HG03469 (cell line): Measurements from ENCODE around the gene KPNB1.

Experiments
- ATAC-seq: cut with Tn5 transposase; IDR thresholded peaks from one replicate; pipeline ENCODE4 v1.9.1; 2021; ENCODE audit warnings: mild to moderate bottlenecking, moderate library complexity, moderate number of reproducible peaks; ENCODE audit not compliant: unreplicated experiment

Gene KPNB1

DNA sequence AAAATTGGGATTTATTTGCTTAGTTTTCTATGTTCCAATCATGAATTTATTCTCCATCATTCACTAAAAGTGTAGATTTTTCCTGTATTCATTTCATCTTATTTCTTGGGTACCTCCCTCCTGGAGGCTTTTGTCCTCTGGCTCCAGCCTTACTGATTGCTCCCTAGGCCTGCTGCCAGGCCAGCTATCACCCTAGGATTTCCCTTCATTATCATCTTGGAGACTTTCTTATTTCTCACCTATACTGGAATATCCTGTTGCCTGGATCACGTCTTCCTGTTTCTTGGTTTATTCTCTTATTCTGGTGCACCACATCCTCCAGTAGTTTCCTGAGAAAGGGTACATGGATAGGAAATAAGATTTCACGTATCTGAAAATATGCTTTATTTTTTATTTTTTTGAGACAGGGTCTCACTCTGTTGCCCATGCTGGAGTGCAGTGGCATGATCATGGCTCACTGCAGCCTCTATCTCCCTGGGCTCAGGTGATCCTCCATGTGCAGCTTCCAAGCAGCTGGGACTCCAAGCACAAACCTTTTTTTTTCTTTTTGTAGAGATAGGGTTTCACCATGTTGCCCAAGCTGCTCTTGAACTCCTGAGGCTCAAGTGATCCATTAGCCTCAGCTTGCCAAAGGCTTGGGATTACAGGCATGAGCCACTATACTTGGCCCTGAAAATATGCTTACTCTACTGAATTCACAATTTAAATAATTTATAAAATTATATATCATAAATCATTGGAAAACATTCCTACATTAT is 13.3 kb upstream of the KPNB1 start:
- no peak for ATAC-seq

GRCh38 chr17:47638903-47639302 is 10.8 kb upstream of the KPNB1 start:
- no peak for ATAC-seq

DNA sequence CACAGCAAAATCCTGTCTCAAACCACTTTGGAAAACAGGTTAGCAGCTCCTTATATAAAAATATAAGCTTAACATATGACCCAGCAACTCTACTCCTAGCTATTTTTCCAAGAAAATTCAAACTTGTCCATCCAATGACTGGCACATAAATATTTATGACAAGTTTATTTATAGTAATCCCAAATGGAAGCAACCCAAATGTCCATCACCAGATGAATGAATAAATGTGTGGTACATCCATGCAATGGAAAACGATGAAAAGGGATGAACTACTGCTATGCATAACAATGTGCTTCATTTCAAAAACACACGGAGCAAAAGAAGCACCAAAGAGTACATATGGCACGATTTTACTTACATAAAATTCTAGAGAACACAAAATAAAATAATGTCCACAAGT is 9.6 kb upstream of the KPNB1 start:
- ATAC-seq, result no peak

DNA sequence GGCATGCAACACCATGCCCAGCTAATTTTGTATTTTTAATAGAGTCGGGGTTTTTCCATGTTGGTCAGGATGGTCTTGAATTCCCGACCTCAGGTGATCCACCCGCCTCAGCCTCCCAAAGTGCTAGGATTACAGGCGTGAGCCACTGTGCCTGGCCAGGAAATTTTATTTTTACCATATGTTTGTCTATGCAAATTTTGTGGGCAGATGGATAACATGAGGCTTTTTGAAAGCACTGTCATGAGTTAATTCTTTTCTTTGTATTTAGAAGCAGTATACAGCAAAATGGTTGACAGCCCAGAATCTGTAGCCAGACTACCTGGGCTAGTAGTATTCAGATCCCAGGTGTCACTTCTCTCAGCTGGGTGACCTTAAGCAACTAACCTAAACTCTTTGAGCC is 8.5 kb upstream of the KPNB1 start:
- ATAC-seq, result no peak

- no peak for ATAC-seq
These were observed 6.6 kb upstream of the KPNB1 start for GRCh38 chr17:47643116-47643515.

DNA sequence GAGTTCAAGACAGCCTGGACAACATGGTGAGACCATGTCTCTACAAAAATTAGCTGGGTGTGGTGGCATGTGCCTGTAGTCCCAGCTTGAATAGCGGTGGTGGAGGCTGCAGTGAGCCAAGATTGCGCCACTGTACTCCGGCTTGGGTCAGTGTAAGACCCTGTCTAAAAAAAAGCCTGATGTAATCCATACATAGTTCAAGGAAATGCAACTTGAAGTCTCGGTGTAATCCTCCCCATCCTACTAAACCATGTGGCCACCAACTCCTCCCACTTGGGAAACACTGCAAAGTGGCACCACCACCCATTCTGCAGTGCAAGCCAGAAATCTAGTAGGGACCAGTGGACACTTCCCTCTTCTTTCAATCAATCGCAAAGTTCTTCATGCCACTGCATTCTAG is 5.4 kb upstream of the KPNB1 start:
- ATAC-seq, result no peak

GRCh38 chr17:47649972-47650524 is 329 bp downstream of the KPNB1 start:
- ATAC-seq, result no peak

DNA sequence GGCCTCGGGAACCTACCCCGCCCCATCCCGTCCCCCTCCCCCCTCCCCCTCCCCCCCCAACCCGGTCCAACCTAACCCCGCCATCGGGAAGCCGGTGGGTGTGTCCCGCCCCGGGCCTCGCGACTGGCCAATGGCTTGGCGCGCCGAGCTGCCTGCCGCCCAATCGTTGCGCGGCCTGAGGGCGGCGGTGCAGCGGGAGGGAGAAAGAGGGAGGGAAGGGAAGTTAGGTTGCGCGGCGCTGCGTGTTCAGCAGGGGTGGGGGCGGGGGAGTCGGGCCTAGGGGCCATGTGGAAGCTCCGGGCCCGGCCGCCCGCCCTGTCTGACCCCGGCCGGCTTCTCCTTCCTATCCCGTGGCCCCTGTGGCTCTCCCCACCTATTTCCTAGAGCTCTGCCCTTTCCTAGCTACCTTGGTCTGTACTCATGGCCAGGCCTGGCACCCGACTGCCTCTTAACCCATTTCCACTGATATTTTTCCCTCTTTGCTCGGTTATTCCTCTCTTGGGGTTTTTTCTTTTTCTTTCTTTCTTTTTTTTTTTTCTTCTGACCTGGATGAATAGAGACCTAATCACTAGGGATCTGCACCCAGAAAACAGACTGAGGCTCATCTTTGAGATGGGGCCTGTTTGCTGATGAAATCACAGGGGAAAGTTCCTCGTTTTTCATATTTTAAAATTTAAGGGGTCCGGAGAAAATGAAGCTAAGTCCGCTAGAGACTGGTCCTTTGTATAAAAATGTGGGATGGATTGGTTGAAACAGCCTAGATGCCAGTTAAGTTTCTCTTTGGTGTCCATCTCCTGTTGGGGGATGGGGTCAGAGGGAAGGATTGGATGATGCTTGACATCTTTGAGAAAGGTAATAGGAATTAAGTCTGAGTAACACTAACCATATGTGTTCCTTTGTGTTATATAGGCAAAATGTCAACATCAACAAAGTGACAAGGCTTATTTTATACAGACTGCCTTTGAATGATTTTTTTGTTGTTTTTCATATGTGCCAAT is 1.1 kb downstream of the KPNB1 start:
- ATAC-seq, result peak; percentile 45

DNA sequence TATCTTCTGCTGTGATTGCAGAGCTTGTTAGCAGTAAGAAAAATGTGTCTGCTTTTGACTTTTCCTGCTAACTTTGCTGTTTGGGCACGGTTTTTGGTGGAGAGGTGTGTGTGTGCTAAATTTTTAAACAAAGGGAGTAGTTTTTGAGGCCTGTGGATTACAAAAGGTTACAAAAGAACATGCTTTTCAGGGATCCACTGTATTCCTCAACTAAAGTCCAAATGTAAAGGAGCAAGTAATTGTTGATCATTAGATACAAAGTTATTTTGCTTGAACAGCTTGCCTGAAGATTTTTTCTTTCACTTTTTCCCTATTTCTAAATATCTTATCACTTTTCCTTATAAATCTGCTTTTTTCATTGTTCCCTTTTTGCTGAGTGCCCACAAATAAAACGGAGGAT is 2.0 kb downstream of the KPNB1 start:
- ATAC-seq, result no peak

DNA sequence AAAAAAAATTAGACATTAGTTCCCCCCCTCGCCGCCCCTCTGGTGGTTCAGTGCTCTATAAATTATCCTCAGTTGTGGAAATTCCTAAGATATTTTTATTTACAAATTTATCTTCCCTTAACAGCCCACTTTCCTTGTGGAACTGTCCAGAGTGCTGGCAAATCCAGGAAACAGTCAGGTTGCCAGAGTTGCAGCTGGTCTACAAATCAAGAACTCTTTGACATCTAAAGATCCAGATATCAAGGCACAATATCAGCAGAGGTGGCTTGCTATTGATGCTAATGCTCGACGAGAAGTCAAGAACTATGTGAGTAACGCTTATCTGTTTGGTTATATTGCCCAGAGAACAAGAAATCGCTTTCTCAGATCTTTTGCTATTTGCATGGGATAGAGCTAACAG is 2.9 kb downstream of the KPNB1 start:
- no peak for ATAC-seq

- no peak for ATAC-seq
These were observed 3.7 kb downstream of the KPNB1 start for GRCh38 chr17:47653442-47653841.

DNA sequence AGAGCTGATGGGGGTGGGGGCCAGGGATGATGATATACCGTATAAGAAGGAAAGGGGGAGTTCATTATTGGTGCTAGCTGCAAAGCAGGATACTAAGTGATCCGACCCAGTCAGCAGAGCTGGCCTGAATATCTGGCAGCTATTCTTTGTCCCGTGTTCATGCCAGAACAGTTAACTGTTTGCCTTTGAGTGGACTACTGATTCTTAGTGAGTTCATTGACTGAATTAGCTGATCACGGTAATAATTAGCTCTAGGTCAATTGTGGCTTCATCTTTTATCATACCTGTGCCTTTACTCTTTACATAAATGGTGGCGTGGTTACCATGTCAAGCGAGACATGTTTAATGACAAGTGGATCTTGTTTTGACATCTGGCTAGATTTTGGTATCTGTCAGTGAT is 5.3 kb downstream of the KPNB1 start:
- ATAC-seq, result no peak

- no peak for ATAC-seq
These were observed 10.4 kb downstream of the KPNB1 start for GRCh38 chr17:47660064-47660492.

- ATAC-seq, result no peak
These were observed 14.3 kb downstream of the KPNB1 start for GRCh38 chr17:47663912-47664623.

GRCh38 chr17:47664624-47664941 is 14.9 kb downstream of the KPNB1 start:
- ATAC-seq, result no peak

DNA sequence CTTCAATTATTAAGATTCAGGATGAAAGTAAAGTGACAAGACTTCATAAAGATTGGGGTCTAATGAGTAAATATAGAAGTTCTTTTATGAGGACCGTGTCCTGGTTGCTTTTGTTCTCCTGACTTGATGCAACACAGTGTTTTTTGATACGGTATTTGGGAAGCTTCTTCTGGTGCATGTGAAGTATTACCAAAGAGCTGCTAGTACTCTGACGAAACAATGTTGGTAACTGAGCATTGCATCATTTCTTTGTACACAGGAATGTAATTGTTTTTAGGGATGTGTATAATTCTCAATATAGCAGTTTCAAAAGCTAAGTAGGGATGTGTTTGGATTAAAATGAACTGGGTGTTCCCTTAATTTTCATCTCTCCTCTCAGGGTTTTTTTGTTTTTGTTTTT is 15.9 kb downstream of the KPNB1 start:
- ATAC-seq, result no peak

DNA sequence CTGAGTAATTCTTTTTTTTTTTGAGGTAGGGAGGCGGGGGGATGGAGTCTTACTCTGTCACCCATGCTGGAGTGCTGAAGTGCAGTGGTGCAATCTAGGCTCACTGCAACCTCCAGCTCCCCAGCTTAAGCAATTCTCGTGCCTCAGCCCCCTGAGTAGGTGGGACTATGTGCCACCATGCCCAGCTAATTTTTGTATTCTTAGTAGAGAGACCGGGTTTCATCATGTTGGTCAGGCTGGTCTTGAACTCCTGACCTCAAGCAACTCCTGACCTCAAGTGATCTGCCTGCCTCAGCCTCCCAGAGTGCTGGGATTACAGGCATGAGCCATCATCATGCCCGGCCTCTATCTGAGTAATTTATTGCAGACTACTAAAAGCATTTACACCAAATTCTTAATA is 19.4 kb downstream of the KPNB1 start:
- ATAC-seq, result no peak

GRCh38 chr17:47670064-47670463 is 20.3 kb downstream of the KPNB1 start:
- no peak for ATAC-seq

GRCh38 chr17:47674499-47674898 is 24.8 kb downstream of the KPNB1 start:
- ATAC-seq, result no peak

DNA sequence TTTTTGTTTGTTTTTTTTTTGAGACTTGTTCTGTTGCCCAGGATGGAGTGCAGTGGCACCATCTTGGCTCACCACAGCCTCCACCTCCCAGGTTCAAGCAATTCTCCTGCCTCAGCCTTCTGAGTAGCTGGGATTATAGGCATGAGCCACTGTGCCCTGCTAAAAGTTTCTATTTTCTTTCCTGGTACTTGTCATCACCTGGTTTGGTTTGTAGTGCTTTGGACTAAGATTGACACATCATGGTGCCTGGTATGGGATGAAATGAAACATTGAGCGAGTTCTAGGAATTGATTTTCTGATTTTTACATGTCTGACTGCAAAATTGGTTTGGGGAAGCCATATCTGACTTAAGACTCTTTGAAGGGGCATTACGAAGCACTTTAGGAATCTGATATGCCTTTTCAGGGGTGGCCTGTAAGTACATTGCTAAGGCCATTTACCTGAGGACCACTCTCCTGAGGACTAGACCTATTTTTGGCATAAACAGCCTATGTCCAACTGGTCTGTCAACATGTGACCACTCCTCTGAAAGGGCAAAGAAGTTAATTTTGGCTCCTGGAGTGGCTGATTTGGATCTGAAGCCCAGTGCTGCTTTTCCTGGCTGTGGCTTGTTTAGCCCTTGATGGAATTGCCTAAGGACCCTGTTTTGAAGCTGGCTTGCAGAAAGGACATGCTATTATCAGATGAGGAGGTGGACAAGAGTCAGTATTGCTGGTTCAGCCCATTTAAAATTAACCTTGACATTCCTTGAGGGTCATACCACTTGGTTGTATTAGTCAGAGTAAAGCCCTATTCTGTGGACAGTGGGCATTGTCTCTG is 25.9 kb downstream of the KPNB1 start:
- ATAC-seq, result no peak

DNA sequence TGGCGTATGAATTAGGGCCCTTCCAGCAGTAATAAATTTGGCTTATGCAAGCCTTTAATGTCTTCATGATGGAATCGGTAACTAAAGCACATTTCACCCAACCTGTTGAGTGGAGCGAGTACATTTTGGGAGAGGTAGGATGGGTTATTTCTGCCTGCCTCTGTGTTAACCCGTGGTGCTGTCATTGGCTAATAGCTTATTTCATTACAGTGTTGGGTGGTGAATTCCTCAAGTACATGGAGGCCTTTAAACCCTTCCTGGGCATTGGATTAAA is 26.4 kb downstream of the KPNB1 start:
- no peak for ATAC-seq
